Measurements from ENCODE around the gene PIK3R4.

PIK3R4 gene

GRCh38 chr3:130739848-130740247 lies 6.8 kb downstream of the PIK3R4 start:
- no peak for DNase-seq

DNA sequence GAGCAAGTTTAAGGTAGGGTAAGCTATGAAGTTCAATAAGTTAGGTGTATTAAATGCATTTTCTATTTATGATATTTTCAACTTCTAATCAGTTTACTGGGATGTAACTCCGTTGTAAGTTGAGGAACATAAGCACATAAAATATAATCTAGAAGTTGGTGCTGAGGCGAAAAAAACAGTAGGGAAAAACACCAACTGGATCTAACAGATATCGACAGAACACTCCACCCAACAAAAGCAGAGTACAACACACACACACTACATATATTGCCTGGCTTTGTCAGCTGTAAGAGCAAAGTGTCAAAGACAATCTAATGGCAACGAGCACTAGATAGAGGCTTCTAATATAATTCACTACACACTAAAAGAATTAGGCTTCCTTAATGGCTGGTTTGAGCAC lies 8.4 kb downstream of the PIK3R4 start:
- DNase-seq, result no peak

GRCh38 chr3:130737622-130738021 lies 9.0 kb downstream of the PIK3R4 start:
- no peak for DNase-seq

- no peak for DNase-seq
Observed at GRCh38 chr3:130733236-130733875, 13.3 kb downstream of the PIK3R4 start.

GRCh38 chr3:130732501-130732900 lies 14.1 kb downstream of the PIK3R4 start:
- DNase-seq, result no peak

DNA sequence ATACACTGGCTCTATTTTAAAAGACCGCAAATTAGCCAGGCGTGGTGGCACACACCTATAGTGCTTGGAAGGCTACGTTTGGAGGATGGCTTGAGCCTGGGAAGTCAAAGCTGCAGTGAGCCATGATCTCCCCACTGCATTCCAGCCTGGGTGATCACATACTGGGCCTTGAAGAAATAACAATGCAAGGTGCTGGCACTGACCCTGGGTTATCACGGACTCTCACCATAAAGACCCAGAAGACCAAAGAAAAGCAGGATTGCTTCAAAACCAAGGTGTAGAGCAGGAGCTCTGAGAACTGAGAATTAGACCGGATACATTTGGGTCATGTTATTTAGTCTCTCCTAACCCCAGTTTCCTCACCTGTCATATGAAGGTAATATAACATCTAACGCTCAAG lies 14.8 kb downstream of the PIK3R4 start:
- DNase-seq, result no peak

DNA sequence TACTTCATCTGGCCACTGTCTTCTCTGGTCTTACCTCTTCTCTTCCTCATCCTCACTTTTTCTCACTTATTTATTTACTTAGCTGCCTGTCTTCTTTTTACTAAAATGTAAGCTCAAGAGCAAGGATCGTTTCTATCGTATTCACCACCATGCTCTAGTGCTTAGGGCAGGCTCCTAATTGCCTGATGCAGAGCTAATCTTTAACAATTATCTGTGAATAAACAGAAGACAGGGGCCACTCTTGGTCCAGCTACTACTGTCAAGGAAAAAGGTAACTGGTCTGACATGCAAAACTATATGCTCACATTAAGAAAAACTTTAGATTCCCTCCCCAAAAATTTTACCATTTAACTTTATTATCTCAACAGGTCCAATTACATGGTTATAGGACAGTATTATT lies 17.5 kb downstream of the PIK3R4 start:
- DNase-seq, result no peak

GRCh38 chr3:130728037-130728436 lies 18.6 kb downstream of the PIK3R4 start:
- no peak for DNase-seq

GRCh38 chr3:130725746-130726145 lies 20.9 kb downstream of the PIK3R4 start:
- no peak for DNase-seq

GRCh38 chr3:130715616-130716015 lies 31.0 kb downstream of the PIK3R4 start:
- no peak for DNase-seq

DNA sequence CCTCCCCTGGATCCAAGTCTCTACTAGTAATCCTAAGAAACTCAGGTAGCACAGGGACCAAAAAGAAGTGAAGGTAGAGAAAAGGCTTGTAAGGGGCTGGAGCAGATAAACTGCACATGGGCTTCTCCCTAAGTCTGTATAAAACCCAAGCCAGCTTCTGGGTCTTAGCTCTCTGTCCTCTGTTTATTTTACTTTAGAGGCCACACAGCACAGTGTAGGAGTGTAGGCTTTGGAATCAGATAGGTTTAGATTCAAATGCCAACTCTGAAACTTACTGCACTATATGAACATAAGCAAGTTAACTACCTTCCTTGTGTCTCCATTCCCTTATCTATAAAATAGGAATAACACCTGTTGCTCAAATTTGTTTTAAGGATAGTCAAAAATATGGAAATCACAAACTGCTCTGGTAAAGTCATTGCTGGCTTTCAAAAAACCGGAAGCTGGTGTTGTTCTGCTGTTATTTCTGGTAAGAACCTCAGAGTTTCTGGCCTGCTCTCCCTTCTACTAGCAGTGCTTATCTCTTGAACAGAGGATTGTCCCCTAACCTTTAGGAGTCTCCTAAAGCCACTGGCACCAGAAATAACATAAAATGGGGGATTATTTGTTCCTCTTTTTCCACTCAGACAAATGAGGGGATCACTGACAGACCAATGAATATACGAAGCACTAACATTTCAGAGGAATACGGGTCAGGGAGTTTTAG lies 33.8 kb downstream of the PIK3R4 start:
- DNase-seq, result no peak

DNA sequence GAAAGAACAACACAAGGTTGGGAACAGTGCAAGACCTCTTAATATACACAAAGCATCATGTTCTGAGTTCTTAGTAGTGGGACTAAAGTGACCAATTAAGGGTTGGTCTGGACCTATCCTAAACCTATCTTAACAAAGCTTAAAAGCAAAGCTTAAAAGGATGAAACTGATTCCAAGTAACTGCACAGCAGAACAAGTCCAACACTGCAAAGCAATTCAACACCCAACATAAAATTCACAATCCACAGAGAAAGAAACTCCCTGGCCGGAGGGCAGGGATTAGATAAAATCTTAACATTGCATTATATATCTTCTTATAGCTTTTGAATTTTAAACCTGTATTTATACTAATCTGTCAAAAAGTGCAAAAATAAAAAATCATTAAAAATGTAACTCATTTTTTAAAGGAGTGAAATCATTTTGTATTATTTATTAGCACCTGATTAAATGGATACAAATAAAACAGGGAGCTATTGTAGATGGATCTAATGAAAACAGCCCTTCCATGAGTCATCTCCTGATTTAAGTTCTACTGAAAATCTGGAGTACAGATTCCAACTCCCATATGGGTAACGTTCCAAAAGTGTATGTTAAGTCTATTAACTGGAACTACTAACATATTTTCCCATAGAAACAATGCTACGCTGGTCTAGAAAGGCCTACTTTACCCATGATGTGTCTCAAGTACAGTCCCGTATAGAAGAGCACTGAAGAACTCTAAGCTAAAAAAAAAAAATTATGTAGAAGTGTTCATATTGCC lies 34.9 kb downstream of the PIK3R4 start:
- no peak for DNase-seq

- no peak for DNase-seq
Observed at GRCh38 chr3:130709671-130710070, 37.0 kb downstream of the PIK3R4 start.

GRCh38 chr3:130707902-130708601 lies 38.6 kb downstream of the PIK3R4 start:
- no peak for DNase-seq

GRCh38 chr3:130705501-130705900 lies 41.1 kb downstream of the PIK3R4 start:
- DNase-seq, result no peak

DNA sequence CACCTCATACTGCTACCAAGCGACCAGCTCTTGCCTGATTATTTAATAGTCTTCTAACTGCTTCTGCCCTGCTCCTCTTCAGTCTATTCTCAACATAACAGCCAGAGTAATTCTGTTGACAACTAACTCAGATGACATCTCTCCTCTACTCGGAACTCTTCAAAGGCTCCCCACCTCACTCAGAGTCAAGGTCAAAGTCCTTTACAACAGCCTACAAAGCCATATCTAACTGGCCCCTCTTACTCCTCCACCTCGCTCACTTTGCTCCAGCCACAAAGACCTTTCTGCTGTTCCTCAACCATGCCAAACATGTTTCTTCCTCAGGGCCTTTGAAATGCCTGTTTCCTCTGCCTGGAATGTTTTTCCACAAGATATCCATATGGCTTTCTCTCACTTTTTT lies 43.6 kb downstream of the PIK3R4 start:
- no peak for DNase-seq

DNA sequence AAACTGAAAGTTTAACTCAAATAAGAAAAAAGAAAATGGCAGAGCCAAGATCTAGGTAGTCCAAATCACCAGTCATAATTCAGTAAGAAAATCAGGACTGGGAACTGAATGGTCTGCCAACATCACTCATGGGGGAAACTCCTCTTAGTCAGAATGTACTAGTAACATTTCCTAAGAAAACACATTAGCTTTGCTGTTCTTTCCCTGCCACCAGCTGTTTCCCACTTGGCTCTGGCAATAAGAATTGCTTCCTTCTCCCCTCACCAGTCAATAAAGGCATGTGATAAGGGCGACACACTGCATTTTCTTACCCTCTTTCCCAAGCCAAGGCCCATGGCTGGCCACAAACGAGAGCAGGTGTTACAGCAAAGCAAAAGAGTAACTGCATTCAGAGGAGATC lies 46.1 kb downstream of the PIK3R4 start:
- no peak for DNase-seq

DNA sequence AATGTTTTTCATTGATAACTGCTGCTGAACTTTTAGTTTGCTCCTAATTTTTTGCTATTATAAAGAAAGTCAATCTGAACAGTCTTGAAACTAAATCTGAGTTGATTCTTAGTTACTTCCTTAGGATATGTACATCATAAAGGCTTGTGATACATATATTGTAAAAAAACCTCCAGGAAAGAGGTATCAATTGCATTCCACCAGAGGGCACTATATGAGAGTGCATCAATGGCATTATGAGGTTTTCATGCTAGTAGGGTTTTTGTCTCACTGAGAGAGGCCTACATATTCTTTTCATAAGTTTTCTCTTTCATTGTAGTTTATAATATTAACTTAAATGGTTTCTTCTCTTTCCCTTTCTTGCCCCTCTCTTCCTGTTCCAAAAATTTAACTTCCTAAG lies 46.9 kb downstream of the PIK3R4 start:
- no peak for DNase-seq

DNA sequence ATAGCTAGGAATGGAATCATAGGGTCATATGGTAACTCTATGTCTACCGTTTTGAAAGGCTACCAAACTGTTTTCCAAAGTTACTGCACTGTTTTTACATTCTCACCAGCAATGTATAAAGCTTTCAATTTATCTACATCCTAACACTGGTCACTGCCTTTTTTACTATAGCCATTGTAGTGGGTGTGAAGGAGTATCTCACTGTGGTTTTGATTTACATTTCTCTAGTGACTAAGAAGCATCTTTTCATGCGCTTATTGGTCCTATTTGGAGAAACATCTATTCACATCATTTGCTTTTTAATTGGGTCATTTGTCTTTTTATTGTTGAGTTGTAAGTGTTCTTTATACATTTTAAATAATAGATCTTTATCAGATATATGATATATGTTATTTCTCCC lies 53.3 kb downstream of the PIK3R4 start:
- no peak for DNase-seq

GRCh38 chr3:130692455-130692854 lies 54.2 kb downstream of the PIK3R4 start:
- DNase-seq, result no peak

- no peak for DNase-seq
Observed at GRCh38 chr3:130688697-130689470, 57.7 kb downstream of the PIK3R4 start.

DNA sequence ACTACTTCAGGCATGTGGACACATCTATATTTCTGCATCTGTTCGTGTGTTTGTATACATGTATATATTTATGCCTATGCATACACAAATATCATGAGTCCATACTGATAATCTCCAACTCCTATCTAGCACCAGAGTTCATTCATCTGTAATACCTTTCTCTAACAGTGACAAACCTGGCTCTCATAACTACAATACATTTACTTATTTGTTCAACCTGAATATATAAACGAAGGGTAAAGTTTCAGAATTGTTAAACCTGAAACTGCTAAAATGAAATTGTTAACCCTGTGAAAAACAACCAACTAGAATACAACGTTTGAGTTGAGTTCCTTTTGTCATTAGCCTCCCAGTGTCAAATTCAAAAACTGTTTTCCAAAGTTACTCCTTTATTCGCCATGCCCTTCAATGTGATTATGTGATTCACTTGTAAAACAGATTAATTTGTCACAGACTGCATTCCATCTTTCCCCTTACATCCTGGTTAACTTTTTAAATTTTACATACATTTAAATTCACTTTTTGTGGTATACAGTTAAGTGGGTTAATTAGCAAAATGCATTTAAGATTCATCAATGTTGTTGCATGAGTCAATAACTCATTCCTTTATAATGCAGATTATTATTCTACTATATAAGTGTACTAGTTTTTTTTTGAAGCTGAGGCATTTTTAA lies 58.5 kb downstream of the PIK3R4 start:
- no peak for DNase-seq

Data from activated CD4-positive, alpha-beta T cell treated with anti-CD3 and anti-CD28 coated beads for 48 hours (primary cell).